ENCODE data around the gene RBM17. TPM values are rescaled to one million over a fixed set of nuclear protein-coding genes. Genes with fewer than 3 reads are reported as not detected.

The RBM17 gene
- total and polyA plus RNA-seq, 5 experiments from 2014 or later, result 57.4 to 130 (median 84.9) TPM

- DNase-seq (peak in 3 of 10 donors; percentile 9 to 55 (median 40)), ATAC-seq (peak; percentile 41 to 54)
- Mint-ChIP-seq H3K4me1 (peaks cover 34 to 87% (median 73%) of the 10 kb centered on the region in 4 donors), H3K36me3 (no peaks in the 10 kb centered on the region), H3K9me3 (no peaks in the 10 kb centered on the region), H3K27ac (peak overlapping the region in 8 of 10 donors; percentile 66 to 93 (median 86)), H3K4me3 (peak overlapping the region; percentile 69 to 89 (median 82)), H3K27me3 (no peaks in the 10 kb centered on the region)
- POLR2A ChIA-PET, result interaction anchor here (1.0 to 5.5 kb wide), 9 partner anchors 8 to 279 kb away, joined by 3 to 77 read pairs (median 4); no protein-coding TSS in a partner anchor
Measured at GRCh38 chr10:6069081-6069931, 19.5 kb upstream of the RBM17 start.

GRCh38 chr10:6070660-6071059 lies 18.2 kb upstream of the RBM17 start:
- no peak for ATAC-seq
- Mint-ChIP-seq H3K4me1 (peaks cover 38 to 78% (median 73%) of the 10 kb centered on the region in 4 donors), H3K4me3 (peak overlapping the region in 8 of 10 donors; percentile 1 to 72 (median 32)), H3K36me3 (no peaks in the 10 kb centered on the region), H3K27ac (peak overlapping the region in 7 of 10 donors; percentile 32 to 81 (median 57)), H3K9me3 (no peaks in the 10 kb centered on the region), H3K27me3 (no peaks in the 10 kb centered on the region)
- POLR2A ChIA-PET, result interaction anchor here (5.5 kb wide), 1 partner anchor 16 kb away, joined by 77 read pairs; no protein-coding TSS in a partner anchor
- no peak for DNase-seq

DNA sequence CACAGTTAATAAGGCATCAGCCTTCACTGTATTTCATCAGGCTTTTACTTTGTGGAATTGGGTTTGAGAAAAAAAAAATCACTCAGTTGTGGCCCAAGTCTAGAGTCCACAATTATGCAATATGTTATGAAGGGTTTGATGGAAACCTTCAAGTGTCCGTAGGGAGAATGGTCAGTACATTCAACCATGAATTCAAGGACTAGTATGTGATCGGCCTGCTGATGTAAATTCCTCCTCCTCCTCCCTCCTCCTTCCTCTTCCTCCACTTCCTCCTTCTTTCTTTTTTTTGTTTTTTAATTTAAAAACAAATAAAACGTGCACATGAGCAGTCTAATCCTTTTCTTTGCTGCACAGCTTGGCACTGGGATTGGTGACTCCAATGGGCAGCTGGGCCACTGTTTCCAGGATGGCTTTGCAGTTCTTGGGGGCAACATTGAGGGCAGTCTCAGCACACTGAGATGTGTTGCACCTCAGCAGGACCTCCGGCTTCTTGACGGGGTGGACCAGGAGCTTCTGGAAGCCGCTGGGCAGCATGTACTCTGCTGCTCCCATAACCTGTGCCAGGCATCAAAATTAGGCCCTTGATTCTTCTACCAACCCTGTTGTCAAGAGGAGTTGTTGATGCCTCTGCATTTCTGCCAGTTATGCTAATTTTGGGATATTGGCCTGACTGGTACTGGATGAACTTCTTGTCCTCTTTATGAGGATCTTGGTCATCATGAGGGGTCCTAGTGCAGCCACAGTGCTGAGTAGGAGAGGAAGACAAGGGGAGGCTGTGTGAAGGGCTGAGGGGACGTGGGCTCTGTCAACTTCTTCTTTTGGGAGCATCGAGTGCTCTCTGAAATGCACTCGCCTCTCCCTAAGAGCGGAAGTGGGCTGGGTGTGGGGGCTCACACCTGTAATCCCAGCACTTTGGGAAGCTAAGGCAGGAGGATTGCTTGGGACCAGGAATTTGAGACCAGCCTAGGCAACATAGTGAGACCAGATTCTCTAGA lies 17.4 kb upstream of the RBM17 start:
- H3K4me1 Mint-ChIP-seq, result peaks cover 32 to 70% (median 65%) of the 10 kb centered on the region in 4 donors
- POLR2A ChIA-PET, result interaction anchor here (3.0 to 5.5 kb wide), 2 partner anchors 15 to 17 kb away, joined by 15 to 77 read pairs; no protein-coding TSS in a partner anchor
- no peaks in the 10 kb centered on the region for H3K36me3 Mint-ChIP-seq
- DNase-seq, result no peak
- no peaks in the 10 kb centered on the region for H3K9me3 Mint-ChIP-seq
- no peak for ATAC-seq
- no peak overlapping the region for H3K4me3 Mint-ChIP-seq
- H3K27me3 Mint-ChIP-seq, result no peaks in the 10 kb centered on the region
- H3K27ac Mint-ChIP-seq, result peak overlapping the region in 4 of 10 donors; percentile 37 to 57 (median 48)

GRCh38 chr10:6072215-6072934 lies 16.5 kb upstream of the RBM17 start:
- no peak for ATAC-seq
- Mint-ChIP-seq H3K9me3 (no peaks in the 10 kb centered on the region), H3K4me3 (peak overlapping the region in 5 of 10 donors; percentile 5 to 42 (median 17))

DNA sequence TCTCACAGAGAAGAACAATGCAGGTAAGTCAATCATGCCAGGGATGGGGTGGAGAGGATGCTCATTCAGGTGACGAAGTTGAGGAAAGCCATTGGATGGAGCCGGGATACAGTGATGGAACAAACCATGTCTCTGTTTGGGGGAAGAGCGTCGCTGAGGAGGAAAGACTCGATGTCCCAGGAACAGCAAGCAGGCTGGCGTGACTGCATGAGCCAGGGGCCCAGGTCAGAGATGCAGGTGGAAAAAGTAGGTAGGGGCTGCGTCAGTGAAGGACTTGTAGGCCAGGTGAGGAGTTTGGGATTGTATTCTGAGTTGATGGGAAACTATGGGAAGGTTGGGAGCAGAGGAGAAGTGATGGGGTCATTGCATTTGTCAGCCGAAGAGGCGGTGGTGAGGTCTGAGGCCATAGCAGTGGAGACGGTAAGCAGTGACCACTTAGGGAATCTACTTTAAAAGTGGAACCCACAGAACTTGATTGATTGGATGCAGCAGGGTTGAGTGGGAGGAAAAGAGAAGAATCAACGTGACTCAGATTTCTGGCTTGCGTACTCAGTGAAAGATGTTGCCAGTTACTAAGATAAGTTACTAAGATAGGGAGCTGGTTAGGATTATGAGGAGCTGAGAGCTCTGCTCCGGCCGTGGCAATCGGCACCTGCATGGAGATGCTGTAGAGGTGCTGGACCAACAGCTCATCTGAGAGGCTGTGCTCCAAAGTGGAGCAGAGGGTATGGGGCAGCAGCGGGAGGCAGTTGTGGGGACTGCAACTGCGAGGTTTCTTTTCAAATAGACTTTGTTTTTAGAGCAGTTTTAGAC lies 14.1 kb upstream of the RBM17 start:
- Mint-ChIP-seq H3K27ac (peak overlapping the region in 4 of 10 donors; percentile 29 to 57 (median 41)), H3K9me3 (no peaks in the 10 kb centered on the region), H3K27me3 (peaks cover 0 to 1% (median 0%) of the 10 kb centered on the region in 5 donors), H3K4me3 (no peak overlapping the region), H3K4me1 (peaks cover 20 to 41% (median 35%) of the 10 kb centered on the region in 4 donors), H3K36me3 (no peaks in the 10 kb centered on the region)
- DNase-seq (no peak), ATAC-seq (no peak)
- POLR2A ChIA-PET, result interaction anchor here (0.5 kb wide), 1 partner anchor 92 kb away, joined by 3 read pairs; no protein-coding TSS in a partner anchor

More at GRCh38 chr10:6072215-6072934, 16.5 kb upstream of the RBM17 start:
- Mint-ChIP-seq H3K27me3 (peaks cover 0 to 1% (median 0%) of the 10 kb centered on the region in 5 donors), H3K36me3 (no peaks in the 10 kb centered on the region), H3K4me1 (peaks cover 30 to 65% (median 58%) of the 10 kb centered on the region in 4 donors), H3K27ac (peak overlapping the region in 6 of 10 donors; percentile 12 to 68 (median 48))
- POLR2A ChIA-PET, result interaction anchor here (1.5 to 3.0 kb wide), 2 partner anchors 14 to 21 kb away, joined by 4 to 15 read pairs; no protein-coding TSS in a partner anchor
- DNase-seq, result no peak

- Mint-ChIP-seq H3K27ac (no peak overlapping the region), H3K4me3 (no peak overlapping the region), H3K27me3 (peaks cover 0 to 1% (median 0%) of the 10 kb centered on the region in 5 donors), H3K36me3 (no peaks in the 10 kb centered on the region), H3K4me1 (peaks cover 7 to 19% (median 11%) of the 10 kb centered on the region in 4 donors), H3K9me3 (no peaks in the 10 kb centered on the region)
- DNase-seq (no peak), ATAC-seq (no peak)
- POLR2A ChIA-PET, result interaction anchor here (0.6 to 1.4 kb wide), 3 partner anchors 9 to 39 kb away, joined by 3 to 4 read pairs (median 3); no protein-coding TSS in a partner anchor
Measured at GRCh38 chr10:6077071-6077675, 11.7 kb upstream of the RBM17 start.

GRCh38 chr10:6079044-6079443 lies 9.8 kb upstream of the RBM17 start:
- H3K36me3 Mint-ChIP-seq, result no peaks in the 10 kb centered on the region
- no peaks in the 10 kb centered on the region for H3K9me3 Mint-ChIP-seq
- ATAC-seq, result no peak
- H3K4me3 Mint-ChIP-seq, result no peak overlapping the region
- POLR2A ChIA-PET, result interaction anchor here (1.5 kb wide), 1 partner anchor 11 kb away, joined by 3 read pairs; no protein-coding TSS in a partner anchor
- peaks cover 13 to 26% (median 18%) of the 10 kb centered on the region in 4 donors for H3K4me1 Mint-ChIP-seq
- DNase-seq, result no peak
- H3K27me3 Mint-ChIP-seq, result peaks cover 0 to 1% (median 0%) of the 10 kb centered on the region in 5 donors
- no peak overlapping the region for H3K27ac Mint-ChIP-seq

DNA sequence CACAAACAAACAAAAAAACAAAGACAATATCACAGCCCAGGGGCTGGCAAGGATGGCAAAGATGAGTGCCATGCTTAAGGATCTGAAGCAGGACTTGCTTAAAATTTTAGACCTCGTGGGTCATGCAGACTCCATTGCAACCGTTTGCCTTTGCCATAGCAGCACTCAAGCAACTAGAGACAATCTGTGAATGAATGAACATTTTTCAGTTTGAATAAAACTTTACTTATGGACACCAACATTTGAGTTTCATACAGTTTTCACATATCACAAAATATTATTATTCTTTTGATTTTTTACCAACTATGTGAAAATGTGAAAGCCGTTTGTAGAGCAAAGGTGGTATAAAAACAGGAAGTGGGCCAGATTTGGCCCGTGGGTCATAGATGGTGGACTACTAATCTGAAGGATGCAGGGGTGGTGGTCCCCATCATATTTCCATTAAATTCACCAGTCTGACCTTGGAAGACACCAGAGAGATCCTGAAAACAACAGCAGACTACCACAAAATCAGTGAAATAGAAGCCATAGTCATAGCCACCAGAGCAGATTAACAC lies 8.3 kb upstream of the RBM17 start:
- H3K27me3 Mint-ChIP-seq, result peaks cover 0 to 1% (median 0%) of the 10 kb centered on the region in 5 donors
- ATAC-seq, result no peak
- H3K9me3 Mint-ChIP-seq, result no peaks in the 10 kb centered on the region
- no peak for DNase-seq
- peak overlapping the region in 1 of 10 donors; percentile 67 for H3K27ac Mint-ChIP-seq
- POLR2A ChIA-PET, result interaction anchor here (1.5 kb wide), 1 partner anchor 9 kb away, joined by 3 read pairs; no protein-coding TSS in a partner anchor
- H3K4me3 Mint-ChIP-seq, result no peak overlapping the region
- H3K4me1 Mint-ChIP-seq, result peaks cover 11 to 26% (median 20%) of the 10 kb centered on the region in 4 donors
- no peaks in the 10 kb centered on the region for H3K36me3 Mint-ChIP-seq

- POLR2A ChIA-PET, result interaction anchor here (1.1 to 1.8 kb wide), 2 partner anchors 32 to 106 kb away, joined by 3 to 8 read pairs; partner anchors contain the start of gene IL15RA
- Mint-ChIP-seq H3K27me3 (peaks cover 0 to 1% (median 0%) of the 10 kb centered on the region in 5 donors), H3K9me3 (no peaks in the 10 kb centered on the region), H3K36me3 (no peaks in the 10 kb centered on the region), H3K27ac (peak overlapping the region in 2 of 10 donors; percentile 10 to 31), H3K4me3 (peak overlapping the region in 1 of 10 donors; percentile 65), H3K4me1 (peaks cover 20 to 41% (median 31%) of the 10 kb centered on the region in 4 donors)
- ATAC-seq (no peak), DNase-seq (no peak)
Measured at GRCh38 chr10:6082496-6083395, 6.1 kb upstream of the RBM17 start.
